Neural progenitor cell (in vitro differentiated cells): ENCODE data around the gene SLC43A2. TPM values are rescaled to one million over a fixed set of nuclear protein-coding genes. Genes with fewer than 3 reads are reported as not detected.

Experiments
- DNase-seq: peaks from one replicate; pipeline ENCODE4 v3.0.0-alpha.2; 2016; ENCODE audit warnings: low spot score
- H2AFZ ChIP-seq: fragments of 200-600 bp; sonication (generic); replicated peaks from 2 replicates; pipeline ENCODE4 v1.6.1; 2016; ENCODE audit warnings: antibody characterized with exemption
- H3F3A ChIP-seq: fragments of 200-600 bp; sonication (generic); 2 replicates; pipeline ENCODE4 v1.6.1; 2016; ENCODE audit warnings: antibody characterized with exemption, low read depth
- H3K27ac ChIP-seq: fragments of 200-600 bp; sonication (generic); 2 replicates; pipeline ENCODE4 v1.5.1; 2016; ENCODE audit warnings: mild to moderate bottlenecking
- H3K27me3 ChIP-seq: fragments of 200-600 bp; sonication (generic); 2 replicates; pipeline ENCODE4 v1.6.1; 2016; ENCODE audit warnings: mild to moderate bottlenecking, moderate library complexity
- H3K36me3 ChIP-seq: fragments of 200-600 bp; sonication (generic); 2 replicates; pipeline ENCODE4 v1.5.1; 2016
- H3K4me1 ChIP-seq: fragments of 200-600 bp; sonication (generic); 2 replicates; pipeline ENCODE4 v1.6.1; 2016; ENCODE audit warnings: mixed run types
- H3K4me2 ChIP-seq: fragments of 200-600 bp; sonication (generic); 2 replicates; pipeline ENCODE4 v1.6.1; 2016
- H3K4me3 ChIP-seq: fragments of 200-600 bp; sonication (generic); 2 replicates; pipeline ENCODE4 v1.5.1; 2016
- H3K79me2 ChIP-seq: fragments of 200-600 bp; sonication (generic); 2 replicates; pipeline ENCODE4 v1.6.1; 2016; ENCODE audit warnings: low read depth
- H3K9ac ChIP-seq: fragments of 200-600 bp; sonication (generic); 2 replicates; pipeline ENCODE4 v1.6.1; 2016
- H3K9me3 ChIP-seq: fragments of 200-600 bp; sonication (generic); 2 replicates; pipeline ENCODE4 v1.5.1; 2016; ENCODE audit warnings: low read depth
- H4K20me1 ChIP-seq: fragments of 200-600 bp; sonication (generic); 2 replicates; pipeline ENCODE4 v1.6.1; 2016; ENCODE audit warnings: low read depth
- H3K27ac Mint-ChIP-seq: 3 replicates; pipeline ENCODE4 v1.8.0; 2021; ENCODE audit warnings: mixed read lengths
- H3K27me3 Mint-ChIP-seq: 2 replicates; pipeline ENCODE4 v1.8.0; 2022; ENCODE audit warnings: low read depth, mild to moderate bottlenecking, inconsistent platforms, moderate library complexity, mixed read lengths; ENCODE audit not compliant: insufficient read depth
- H3K36me3 Mint-ChIP-seq: 3 replicates; pipeline ENCODE4 v1.8.0; 2021; ENCODE audit warnings: mixed read lengths
- H3K4me1 Mint-ChIP-seq: 3 replicates; pipeline ENCODE4 v1.8.0; 2021; ENCODE audit warnings: mixed read lengths
- H3K4me3 Mint-ChIP-seq: 3 replicates; pipeline ENCODE4 v1.8.0; 2021; ENCODE audit warnings: mild to moderate bottlenecking, moderate library complexity, mixed read lengths
- H3K9me3 Mint-ChIP-seq: 3 replicates; pipeline ENCODE4 v1.8.0; 2020; ENCODE audit warnings: mixed read lengths
- EZH2 ChIP-seq: fragments of 200-600 bp; sonication (generic); IDR thresholded peaks from 2 replicates; pipeline ENCODE4 v1.6.1; 2017; ENCODE audit warnings: antibody characterized with exemption, mild to moderate bottlenecking, moderate library complexity
- EZH2phosphoT487 ChIP-seq: fragments of 200-600 bp; sonication (generic); IDR thresholded peaks from 2 replicates; pipeline ENCODE4 v1.6.1; 2017; ENCODE audit warnings: antibody characterized with exemption
- total RNA-seq: library from RNA; depleted of rRNA; stranded (reverse); fragments of >200 nt; gene quantifications from 2 replicates; pipeline ENCODE4 v1.2.3, GENCODE V29; 2015; ENCODE audit warnings: low replicate concordance
- TF ChIP-seq, protein P1 (sequence below): fragments of 200-600 bp; sonication (generic); IDR thresholded peaks from 2 replicates; pipeline ENCODE4 v1.5.1; 2017; ENCODE audit warnings: antibody characterized with exemption, mild to moderate bottlenecking

The SLC43A2 gene
- total RNA-seq, 1 donor from 2014 or later = 6.8 TPM

DNA sequence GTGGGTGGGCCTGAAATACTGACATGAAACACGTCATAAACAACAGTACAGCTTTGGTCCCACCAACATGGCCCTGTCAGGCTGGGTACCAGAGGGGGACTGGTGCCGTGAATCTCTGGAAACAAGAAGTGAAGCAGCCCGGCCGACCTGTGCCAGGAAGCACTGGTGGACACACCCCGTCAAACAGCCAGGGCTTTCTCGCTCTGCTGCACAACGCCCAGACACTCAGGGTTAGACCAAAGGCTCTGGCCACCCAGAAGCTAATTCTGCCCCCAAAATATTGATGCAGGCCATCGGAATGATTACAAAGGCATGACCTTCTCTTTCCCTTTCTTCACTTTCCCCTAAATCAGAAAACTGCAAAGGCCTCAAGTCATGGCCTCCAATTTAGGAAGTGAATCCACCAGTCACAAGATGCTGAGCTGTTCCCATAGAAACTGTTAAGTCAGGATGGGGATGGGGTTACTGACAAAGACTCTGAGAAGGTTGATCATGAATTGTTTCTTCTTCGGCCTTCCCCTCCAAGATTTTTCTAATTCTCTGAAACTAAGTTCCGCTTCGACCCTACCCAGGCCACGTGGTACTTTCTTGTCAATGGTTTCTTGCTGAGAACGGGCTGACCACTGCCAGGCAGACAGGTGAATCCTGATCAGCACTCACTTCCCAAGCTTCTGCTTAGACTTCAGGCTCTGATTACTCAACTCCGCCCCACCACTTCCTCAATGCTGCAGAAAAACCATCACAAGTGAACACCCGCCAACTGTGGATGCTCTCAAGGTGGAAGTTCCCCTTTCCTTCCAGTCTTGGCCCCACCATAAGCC lies 72.8 kb downstream of the SLC43A2 start:
- peaks cover 83% of the 10 kb centered on the region for H4K20me1 ChIP-seq
- peaks cover 24% of the 10 kb centered on the region for H3K4me1 ChIP-seq
- Mint-ChIP-seq H3K36me3 (peaks cover 15% of the 10 kb centered on the region), H3K4me3 (no peak overlapping the region), H3K9me3 (no peaks in the 10 kb centered on the region), H3K27me3 (peaks cover 8% of the 10 kb centered on the region), H3K27ac (no peak overlapping the region), H3K4me1 (peaks cover 47% of the 10 kb centered on the region)
- H3K27ac ChIP-seq = no peak overlapping the region
- H3K4me3 ChIP-seq = no peak overlapping the region
- no peaks in the 10 kb centered on the region for H3K36me3 ChIP-seq
- DNase-seq = no peak
- no peaks in the 10 kb centered on the region for H3K27me3 ChIP-seq
- no peaks in the 10 kb centered on the region for H3K9me3 ChIP-seq
- TF ChIP-seq EZH2phosphoT487 = no peak
- TF ChIP-seq EZH2 = no peak
- TF ChIP-seq, protein P1, sequence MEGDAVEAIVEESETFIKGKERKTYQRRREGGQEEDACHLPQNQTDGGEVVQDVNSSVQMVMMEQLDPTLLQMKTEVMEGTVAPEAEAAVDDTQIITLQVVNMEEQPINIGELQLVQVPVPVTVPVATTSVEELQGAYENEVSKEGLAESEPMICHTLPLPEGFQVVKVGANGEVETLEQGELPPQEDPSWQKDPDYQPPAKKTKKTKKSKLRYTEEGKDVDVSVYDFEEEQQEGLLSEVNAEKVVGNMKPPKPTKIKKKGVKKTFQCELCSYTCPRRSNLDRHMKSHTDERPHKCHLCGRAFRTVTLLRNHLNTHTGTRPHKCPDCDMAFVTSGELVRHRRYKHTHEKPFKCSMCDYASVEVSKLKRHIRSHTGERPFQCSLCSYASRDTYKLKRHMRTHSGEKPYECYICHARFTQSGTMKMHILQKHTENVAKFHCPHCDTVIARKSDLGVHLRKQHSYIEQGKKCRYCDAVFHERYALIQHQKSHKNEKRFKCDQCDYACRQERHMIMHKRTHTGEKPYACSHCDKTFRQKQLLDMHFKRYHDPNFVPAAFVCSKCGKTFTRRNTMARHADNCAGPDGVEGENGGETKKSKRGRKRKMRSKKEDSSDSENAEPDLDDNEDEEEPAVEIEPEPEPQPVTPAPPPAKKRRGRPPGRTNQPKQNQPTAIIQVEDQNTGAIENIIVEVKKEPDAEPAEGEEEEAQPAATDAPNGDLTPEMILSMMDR = no peak
- peaks cover 47% of the 10 kb centered on the region for H3K79me2 ChIP-seq
- H3K9ac ChIP-seq = no peak overlapping the region
- peaks cover 10% of the 10 kb centered on the region for H3F3A ChIP-seq
- H2AFZ ChIP-seq = no peak overlapping the region
- H3K4me2 ChIP-seq = no peak overlapping the region

DNA sequence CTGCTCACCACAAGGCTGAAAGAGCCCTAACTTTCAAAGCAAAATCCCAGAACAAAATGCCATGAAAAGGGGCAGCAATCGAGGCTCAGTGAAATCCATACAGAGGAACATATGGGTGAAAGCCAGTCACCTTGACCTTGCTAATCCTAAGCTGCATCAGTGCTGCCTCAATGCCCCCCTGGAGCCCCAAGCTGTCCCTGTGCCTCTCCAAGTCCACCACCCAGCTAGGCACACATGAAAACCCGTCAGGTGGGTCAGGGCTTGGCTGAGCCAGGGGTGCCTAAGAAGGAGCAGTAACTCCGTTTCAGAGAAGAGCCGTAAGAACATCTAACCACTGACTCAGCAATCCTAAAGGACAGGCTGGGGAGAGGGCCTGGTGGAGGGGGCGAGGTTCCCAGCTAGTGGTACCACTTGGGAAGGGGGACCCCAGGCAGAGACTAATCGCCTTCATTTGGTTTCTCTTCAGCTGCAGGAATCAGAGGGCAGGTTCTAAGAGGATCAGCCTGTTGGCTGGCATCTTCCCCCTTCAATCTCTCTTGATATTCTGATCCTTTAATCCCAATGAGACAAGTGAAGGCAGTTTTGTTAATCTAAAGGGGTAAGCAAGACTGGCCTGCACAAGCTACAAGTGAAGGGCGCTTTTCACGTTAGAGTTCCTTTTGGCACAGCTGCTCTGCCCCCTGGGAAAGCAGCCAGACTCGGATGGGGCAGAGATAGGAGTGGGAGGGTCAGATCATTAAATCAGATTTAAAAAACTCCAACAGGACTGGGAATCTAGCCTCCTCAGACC lies 73.7 kb downstream of the SLC43A2 start:
- Histone ChIP-seq H3K4me2 (no peak overlapping the region), H3K9ac (no peak overlapping the region), H3K27ac (no peak overlapping the region), H3K27me3 (no peaks in the 10 kb centered on the region), H3K4me1 (peaks cover 18% of the 10 kb centered on the region), H2AFZ (no peak overlapping the region), H3K36me3 (no peaks in the 10 kb centered on the region), H3F3A (peaks cover 9% of the 10 kb centered on the region), H3K9me3 (no peaks in the 10 kb centered on the region), H4K20me1 (peaks cover 73% of the 10 kb centered on the region), H3K4me3 (no peak overlapping the region), H3K79me2 (peaks cover 38% of the 10 kb centered on the region)
- Mint-ChIP-seq H3K27me3 (peaks cover 8% of the 10 kb centered on the region), H3K9me3 (no peaks in the 10 kb centered on the region), H3K36me3 (peaks cover 21% of the 10 kb centered on the region), H3K4me1 (peaks cover 38% of the 10 kb centered on the region), H3K4me3 (peak overlapping the region; percentile 46), H3K27ac (no peak overlapping the region)
- no peak for TF ChIP-seq EZH2
- TF ChIP-seq EZH2phosphoT487 = no peak
- TF ChIP-seq, protein P1 = no peak
- DNase-seq = no peak

DNA sequence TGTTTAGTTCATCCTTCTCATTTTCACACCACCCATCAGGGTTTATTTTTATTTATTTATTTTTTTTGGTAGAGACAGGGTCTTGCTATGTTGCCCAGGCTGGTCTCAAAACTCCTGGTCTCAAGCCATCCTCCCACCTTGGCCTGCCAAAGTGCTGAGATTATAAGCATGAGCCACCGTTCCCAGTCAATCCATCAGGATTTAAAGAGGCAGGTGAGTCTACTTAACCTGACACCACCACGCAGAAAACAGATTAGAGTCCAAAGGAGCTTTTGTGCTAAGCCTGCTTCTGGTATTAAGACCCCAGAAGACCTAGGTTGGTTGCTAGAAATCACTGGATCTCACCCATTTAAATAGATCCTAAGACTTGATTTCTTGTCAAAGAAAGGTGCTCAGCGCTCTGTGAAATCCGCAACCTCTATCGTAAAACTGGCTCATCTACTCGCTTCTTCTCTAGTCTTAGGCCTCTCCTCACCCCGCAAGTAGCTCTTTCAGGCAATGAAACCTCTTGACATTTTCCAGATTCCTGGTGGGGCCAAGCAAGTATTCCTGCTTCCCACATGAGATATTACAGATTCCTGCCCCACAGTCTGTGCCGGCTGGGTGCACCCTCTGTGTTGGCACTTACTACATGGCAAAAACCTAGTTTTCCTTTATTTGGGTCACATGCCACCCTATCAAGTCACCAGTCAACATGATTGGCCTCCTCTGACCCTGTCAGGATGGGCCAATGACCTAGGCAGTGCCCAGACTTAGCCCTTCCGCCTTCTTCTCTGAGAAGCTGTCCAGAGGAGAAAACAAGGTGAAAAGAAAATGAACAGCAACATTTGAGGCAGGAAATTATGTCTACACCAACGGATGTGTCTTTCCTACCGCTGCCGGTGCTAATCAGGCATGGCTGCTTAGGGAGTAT lies 75.0 kb downstream of the SLC43A2 start:
- Histone ChIP-seq H3K4me3 (no peak overlapping the region), H3F3A (no peaks in the 10 kb centered on the region), H3K36me3 (no peaks in the 10 kb centered on the region), H3K4me2 (no peak overlapping the region), H3K4me1 (peaks cover 6% of the 10 kb centered on the region), H3K9ac (no peak overlapping the region), H3K27me3 (no peaks in the 10 kb centered on the region), H2AFZ (no peak overlapping the region), H3K27ac (no peak overlapping the region), H3K9me3 (no peaks in the 10 kb centered on the region), H3K79me2 (peaks cover 24% of the 10 kb centered on the region), H4K20me1 (peaks cover 62% of the 10 kb centered on the region)
- TF ChIP-seq, protein P1 = no peak
- TF ChIP-seq EZH2 (no peak), EZH2phosphoT487 (no peak)
- Mint-ChIP-seq H3K27me3 (peaks cover 8% of the 10 kb centered on the region), H3K9me3 (no peaks in the 10 kb centered on the region), H3K36me3 (peaks cover 23% of the 10 kb centered on the region), H3K4me3 (no peak overlapping the region), H3K27ac (no peak overlapping the region), H3K4me1 (peaks cover 25% of the 10 kb centered on the region)
- no peak for DNase-seq
